Measurements from ENCODE around the gene IPO4.

IPO4 gene

DNA sequence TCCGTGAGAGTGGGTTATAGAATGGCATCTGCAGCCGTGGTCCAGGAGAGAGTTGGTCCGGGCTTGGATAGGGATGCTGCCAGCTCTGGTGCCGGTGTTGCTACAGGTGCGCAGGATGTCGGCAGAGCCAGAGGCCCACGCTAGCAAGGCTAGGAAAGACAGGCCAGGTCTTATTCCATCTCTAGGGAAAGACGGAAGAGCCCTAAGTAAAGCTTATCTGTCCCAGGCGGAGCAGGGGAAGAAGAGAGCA is 53.1 kb downstream of the IPO4 start:
- H3K27ac ChIP-seq, result peak overlapping the region; percentile 96
- CTCF ChIA-PET, result no interaction called here
- POLR2A ChIA-PET (ENCODE audit: low non-redundant PET), result interaction anchor here (0.9 to 2.6 kb wide), 3 partner anchors 11 to 21 kb away, joined by 3 to 12 read pairs (median 5); partner anchors contain the start of genes DCAF11, NRL, PSME2 and RNF31
- DNase-seq (ENCODE audit: low spot score), result no peak
- TF ChIP-seq, protein P1, sequence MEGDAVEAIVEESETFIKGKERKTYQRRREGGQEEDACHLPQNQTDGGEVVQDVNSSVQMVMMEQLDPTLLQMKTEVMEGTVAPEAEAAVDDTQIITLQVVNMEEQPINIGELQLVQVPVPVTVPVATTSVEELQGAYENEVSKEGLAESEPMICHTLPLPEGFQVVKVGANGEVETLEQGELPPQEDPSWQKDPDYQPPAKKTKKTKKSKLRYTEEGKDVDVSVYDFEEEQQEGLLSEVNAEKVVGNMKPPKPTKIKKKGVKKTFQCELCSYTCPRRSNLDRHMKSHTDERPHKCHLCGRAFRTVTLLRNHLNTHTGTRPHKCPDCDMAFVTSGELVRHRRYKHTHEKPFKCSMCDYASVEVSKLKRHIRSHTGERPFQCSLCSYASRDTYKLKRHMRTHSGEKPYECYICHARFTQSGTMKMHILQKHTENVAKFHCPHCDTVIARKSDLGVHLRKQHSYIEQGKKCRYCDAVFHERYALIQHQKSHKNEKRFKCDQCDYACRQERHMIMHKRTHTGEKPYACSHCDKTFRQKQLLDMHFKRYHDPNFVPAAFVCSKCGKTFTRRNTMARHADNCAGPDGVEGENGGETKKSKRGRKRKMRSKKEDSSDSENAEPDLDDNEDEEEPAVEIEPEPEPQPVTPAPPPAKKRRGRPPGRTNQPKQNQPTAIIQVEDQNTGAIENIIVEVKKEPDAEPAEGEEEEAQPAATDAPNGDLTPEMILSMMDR (conservative IDR thresholded peaks at IDR 0.05; ENCODE audit: low read depth), result no peak

DNA sequence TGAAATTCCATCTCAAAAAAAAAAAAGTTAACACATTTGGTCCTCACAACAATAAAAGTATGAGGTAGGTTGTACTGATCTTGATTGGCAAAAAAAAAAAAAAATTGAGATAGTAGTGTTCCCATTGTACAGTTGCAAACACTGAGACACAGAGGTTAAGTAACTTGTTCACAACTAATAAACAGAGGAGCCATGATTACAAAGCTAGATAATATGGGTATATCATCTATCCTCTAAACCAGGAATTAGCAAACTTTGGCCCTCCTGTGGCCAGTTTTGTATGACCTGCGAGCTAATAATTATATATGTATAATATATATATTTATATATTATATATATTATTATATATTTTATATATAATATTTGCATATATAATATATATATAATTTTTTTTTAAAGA is 54.9 kb downstream of the IPO4 start:
- TF ChIP-seq, protein P1 (conservative IDR thresholded peaks at IDR 0.05; ENCODE audit: low read depth), result no peak
- ChIA-PET POLR2A (ENCODE audit: low non-redundant PET) (no interaction called here), CTCF (interaction anchor here (0.6 to 0.7 kb wide), 2 partner anchors 10 to 70 kb away, joined by 4 to 5 read pairs; no protein-coding TSS in a partner anchor)
- H3K27ac ChIP-seq, result no peak overlapping the region
- no peak for DNase-seq (ENCODE audit: low spot score)

DNA sequence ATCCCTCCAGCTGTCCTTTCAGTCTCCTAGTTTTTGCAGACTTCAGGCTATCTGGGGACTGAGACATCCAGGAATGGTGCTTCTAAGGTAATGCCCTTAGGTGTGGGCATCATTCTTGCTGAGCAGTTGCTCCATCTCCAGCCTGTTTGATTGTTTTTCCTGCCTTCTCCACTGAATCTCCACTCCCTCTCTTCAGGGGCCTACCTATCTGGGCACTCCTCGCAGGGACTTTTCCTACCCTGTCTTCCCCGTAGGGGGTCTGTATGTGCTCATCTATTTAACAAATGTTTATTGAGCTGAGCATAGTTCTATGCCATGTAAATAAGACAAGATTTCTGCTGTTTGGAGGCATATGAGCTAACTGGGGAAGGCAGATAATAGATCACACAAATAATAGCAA is 55.6 kb downstream of the IPO4 start:
- no peak overlapping the region for H3K27ac ChIP-seq
- DNase-seq (ENCODE audit: low spot score), result no peak
- ChIA-PET POLR2A (ENCODE audit: low non-redundant PET) (no interaction called here), CTCF (interaction anchor here (0.6 kb wide), 1 partner anchor 9 kb away, joined by 4 read pairs; no protein-coding TSS in a partner anchor)
- TF ChIP-seq, protein P1 (conservative IDR thresholded peaks at IDR 0.05; ENCODE audit: low read depth), result no peak

DNA sequence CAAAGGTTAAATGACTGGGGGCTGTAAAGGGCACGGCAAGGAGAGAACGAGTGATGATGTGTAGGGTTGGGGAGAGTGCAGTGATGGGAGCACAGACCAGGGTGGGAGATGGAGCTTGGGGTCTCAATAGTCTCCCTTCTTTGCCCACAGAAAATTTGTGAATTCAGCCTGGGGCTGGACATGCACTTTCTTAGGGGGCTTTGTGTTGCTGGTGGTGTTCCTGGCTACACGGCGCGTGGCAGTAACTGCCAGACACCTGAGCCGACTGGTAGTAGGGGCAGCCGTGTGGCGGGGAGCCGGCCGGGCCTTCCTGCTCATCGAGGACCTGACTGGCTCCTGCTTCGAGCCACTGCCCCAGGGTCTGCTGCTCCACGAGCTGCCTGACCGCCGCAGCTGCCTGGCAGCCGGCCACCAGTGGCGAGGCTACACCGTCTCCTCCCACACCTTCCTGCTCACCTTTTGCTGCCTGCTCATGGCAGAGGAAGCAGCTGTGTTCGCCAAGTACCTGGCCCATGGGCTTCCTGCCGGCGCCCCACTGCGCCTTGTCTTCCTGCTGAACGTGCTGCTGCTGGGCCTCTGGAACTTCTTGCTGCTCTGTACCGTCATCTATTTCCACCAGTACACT is 56.4 kb downstream of the IPO4 start:
- POLR2A ChIA-PET (ENCODE audit: low non-redundant PET), result no interaction called here
- DNase-seq (ENCODE audit: low spot score), result no peak

DNA sequence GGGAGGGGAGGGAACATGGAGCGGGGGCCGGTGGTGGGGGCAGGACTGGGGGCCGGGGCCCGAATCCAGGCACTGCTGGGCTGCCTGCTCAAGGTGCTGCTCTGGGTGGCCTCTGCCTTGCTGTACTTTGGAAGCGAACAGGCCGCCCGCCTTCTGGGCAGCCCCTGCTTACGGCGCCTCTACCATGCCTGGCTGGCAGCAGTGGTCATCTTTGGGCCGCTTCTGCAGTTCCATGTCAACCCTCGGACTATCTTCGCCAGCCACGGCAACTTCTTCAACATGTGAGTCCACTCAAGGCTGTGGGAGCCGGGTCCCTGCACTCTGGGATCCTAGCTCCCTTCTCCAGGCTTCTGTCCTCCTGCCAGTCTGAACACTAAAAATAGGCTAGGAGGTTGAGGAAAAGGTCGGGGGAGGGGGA is 57.1 kb downstream of the IPO4 start:
- ChIA-PET CTCF (no interaction called here), POLR2A (ENCODE audit: low non-redundant PET) (no interaction called here)
- no peak for DNase-seq (ENCODE audit: low spot score)
- H3K27ac ChIP-seq, result no peak overlapping the region
- TF ChIP-seq, protein P1 (conservative IDR thresholded peaks at IDR 0.05; ENCODE audit: low read depth), result no peak

More for the DNA sequence above, 56.4 kb downstream of the IPO4 start:
- CTCF ChIA-PET, result no interaction called here
- peak overlapping the region; percentile 6; the same call in 1 of the 2 replicates for H3K27ac ChIP-seq
- TF ChIP-seq, protein P1 (conservative IDR thresholded peaks at IDR 0.05; ENCODE audit: low read depth), result no peak

DNA sequence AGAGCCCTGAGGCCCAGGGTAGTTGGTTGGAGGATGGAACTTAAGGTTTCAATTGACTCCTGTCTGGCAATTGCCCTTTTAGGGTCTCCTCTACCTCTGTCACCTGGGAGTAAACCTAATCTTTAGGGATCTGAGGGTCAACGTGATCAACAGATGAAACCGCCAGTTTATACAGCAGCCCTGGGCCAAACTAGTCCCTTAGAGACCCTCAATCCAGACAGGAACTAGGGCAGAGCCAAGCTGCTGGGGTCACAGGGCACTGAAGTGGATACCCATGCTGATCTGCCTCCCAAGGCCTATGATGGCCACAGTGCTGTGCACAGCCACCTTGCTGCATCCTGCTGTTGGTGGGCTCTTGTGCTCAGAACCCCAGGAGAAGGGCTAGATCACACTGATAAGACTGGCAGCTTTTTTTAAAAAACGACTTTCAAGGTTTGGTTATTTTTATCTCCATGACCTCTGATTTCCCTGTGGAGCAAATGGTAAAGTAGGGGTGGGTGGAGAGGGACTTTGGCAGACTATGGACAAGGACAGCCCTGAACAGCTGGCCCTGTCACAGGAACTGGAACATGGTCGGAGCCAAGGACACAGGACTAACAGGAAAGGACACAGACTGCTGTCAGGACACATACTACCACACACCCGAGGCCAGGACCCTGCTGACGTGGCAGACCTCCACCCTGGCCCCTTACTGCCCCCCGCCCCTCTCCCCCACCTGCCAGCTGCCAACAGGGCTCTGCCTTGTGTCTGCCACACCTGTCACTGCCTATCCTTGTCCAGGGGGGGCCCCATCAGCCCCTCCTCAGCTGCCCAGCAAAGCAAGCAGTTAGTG is 57.7 kb downstream of the IPO4 start:
- ChIA-PET POLR2A (ENCODE audit: low non-redundant PET) (no interaction called here), CTCF (no interaction called here)
- no peak overlapping the region for H3K27ac ChIP-seq
- DNase-seq (ENCODE audit: low spot score), result no peak
- TF ChIP-seq, protein P1 (conservative IDR thresholded peaks at IDR 0.05; ENCODE audit: low read depth), result no peak

Measured in RWPE1 (cell line).